ENCODE measurements around the gene HDAC4.

The HDAC4 gene

DNA sequence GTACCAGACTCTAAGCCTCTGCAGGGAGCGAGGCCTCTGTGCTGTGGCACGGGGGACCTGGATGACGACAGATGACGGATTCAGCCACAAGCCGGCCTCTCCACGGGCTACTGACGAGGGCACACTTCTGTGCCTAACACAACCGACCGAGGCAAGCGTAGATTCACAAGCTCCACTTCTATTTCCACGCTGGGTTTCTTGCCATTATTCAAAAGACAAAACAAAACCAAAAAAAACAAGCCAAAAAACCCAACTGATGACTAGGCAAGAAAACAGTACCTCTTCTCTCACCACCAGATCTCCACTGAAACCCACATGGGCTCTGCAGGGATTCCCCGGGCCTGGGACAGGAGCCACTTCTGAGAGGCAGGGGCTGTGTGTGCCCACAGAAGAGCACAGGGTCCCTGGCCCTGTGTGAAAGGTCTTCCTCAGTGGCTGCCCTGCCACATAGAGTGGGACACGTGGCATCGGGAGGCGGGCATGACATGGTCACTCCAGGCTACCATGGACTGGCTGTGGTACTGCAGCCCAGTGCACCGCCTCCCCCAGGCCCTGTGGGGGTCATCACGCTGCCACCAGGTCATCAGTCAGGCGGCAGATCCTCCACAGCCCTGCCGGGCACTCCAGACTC is 254.7 kb downstream of the HDAC4 start:
- no peak for DNase-seq

DNA sequence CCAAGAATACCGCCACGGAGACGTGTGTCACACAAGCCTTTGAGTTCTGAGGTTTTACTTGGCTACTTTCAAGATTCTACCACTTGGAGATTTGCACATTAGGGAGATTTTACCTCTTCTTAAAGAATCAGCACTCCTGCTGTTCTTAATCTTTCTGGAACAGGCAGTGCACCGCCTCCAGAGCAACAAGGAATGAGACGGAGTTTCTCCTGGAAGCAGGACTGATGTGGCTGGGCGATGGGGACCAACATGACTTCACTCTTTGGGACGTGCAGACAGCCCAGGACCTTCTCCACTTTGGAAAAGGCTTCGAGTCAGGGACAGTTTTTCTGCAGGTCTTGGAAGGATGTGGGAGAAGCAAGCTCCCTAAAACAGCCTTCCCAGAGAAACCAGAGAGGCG is 255.2 kb downstream of the HDAC4 start:
- DNase-seq, result no peak

DNA sequence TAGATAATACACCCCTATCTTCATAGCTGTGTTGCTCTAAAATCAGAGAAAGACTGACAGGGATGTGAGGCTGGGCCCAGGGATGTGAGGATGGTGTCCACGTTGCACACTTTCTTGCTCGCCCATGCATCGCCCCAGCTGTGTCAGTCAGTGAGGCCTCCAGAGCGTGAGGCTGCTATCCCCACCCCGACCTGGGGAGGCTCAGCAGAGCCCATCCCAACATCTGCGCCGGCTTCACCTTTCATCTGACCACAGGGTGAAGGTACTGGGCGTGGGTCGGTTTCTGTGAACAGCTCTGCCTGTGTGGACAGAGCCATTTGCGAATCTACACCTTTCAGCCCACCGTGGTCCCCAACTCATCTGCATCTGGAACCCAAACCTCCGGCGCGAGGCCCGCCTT is 255.7 kb downstream of the HDAC4 start:
- DNase-seq, result no peak

DNA sequence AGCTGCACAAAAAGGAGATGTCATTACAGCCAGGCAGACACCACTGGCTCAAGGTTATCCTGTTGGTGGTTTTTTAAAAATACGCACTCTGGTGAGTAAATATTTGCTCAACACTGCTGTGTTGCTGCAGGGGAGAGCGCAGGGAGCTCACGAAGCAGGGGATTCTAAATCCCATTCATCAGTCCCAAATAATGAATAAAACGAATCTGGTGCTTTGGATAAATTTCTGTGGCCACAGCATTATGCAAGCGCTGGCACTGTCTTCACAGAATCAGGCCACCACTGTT is 256.2 kb downstream of the HDAC4 start:
- DNase-seq, result no peak

DNA sequence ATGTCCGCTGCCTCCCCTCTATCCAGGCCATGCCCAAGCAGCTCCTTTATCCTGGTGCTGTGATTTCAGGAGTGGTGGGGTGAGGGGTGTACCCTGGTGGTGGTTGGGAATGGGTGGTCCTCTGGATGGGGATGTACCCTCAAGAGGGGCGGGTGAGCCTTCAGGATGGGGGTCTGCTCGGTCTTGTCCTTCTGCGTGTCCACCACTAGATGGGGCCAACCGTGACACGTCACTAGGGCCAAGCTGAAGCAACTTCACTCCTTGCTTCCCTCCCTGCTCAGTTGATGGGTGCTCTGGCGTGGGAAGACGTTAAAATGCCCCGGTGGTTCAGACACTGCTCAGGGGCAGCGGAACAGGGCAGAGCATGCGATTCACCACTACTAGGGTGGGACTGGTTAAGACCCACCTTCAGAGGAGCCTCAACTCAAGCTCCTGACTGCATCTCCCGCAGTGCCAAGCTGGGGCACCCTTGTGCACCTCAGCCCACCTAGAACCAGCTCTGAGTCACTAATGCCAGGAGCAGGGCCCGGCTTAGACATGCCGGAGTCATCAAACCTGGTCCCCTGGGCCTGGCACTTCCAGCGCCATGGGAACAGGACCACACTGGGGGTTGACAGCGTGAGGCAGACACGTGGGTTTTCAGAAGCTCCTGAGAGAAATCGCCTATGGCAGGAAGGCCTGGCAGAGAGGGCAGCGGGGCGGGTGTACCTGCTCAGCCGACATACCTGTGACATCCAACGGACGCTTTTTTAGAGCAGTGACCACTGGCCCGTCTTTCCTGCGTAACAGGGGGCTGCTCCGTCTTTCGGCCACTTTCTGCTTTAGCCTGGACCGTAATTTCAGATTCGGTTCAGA is 256.7 kb downstream of the HDAC4 start:
- DNase-seq, result peak; percentile 58

DNA sequence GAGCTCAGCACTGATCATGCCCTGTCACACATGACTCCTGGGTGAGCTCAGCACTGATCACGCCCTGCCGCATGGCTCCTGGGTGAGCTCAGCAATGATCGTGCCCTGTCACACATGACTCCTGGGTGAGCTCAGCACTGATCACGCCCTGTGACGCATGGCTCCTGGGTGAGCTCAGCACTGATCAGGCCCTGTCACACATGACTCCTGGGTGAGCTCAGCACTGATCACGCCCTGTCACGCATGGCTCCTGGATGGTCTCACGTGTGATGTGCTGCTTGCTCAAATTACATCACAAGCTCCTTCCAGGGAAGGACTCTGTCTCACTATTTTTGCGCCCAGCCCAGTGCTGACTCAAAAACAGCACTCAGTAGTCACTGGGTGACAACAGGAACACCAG is 258.0 kb downstream of the HDAC4 start:
- DNase-seq, result peak; percentile 11

DNA sequence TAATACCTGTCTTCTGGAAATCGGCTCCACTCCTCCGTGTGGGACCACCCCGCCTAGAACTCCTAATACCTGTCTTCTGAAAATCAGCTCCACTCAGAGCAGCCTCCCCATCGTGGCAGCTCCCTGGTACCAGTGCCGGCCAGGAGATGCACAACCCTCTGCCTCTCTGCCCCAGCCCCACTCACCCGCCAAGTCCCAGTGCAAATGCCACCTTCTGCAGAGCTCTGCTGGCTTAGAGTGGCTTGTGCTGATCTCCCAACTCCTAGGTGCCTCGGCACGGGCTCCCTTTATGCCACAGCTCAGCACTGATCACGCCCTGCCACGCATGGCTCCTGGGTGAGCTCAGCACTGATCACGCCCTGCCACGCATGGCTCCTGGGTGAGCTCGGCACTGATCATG is 258.5 kb downstream of the HDAC4 start:
- no peak for DNase-seq

DNA sequence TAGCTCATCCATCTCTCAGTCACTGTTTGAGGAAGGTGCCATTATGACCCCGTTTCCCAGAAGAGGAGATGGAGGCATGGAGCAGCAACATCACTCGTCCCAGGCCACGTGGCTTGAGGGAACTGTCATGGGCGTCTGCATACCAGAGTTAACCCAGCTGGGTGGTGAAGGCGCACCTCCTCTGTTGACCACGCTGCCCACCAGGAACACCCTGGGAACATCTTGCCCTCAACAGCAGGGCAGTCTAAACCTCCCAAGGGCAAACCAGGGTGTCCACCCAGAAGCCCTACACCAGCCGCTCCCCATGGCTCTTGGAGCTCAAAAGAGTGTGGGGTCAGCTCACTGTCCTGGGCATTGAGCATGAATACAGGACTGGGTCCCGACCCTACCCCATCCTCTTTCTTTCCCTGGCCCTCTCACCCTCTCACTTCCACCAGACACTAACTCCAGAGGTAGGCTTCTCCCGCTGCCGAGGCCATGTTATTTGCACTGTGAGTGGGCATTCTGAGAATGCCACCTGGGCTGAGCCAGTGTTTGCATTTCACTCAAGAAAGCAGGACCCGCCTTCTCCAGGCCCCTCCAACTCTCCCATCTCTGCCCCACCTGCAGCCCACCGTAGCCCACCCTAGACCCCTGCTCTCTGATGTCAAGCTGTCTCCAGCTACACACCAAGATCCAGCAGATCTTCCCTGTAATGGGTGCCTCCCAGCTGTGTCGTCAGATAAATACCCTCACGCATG is 259.6 kb downstream of the HDAC4 start:
- DNase-seq, result no peak

DNA sequence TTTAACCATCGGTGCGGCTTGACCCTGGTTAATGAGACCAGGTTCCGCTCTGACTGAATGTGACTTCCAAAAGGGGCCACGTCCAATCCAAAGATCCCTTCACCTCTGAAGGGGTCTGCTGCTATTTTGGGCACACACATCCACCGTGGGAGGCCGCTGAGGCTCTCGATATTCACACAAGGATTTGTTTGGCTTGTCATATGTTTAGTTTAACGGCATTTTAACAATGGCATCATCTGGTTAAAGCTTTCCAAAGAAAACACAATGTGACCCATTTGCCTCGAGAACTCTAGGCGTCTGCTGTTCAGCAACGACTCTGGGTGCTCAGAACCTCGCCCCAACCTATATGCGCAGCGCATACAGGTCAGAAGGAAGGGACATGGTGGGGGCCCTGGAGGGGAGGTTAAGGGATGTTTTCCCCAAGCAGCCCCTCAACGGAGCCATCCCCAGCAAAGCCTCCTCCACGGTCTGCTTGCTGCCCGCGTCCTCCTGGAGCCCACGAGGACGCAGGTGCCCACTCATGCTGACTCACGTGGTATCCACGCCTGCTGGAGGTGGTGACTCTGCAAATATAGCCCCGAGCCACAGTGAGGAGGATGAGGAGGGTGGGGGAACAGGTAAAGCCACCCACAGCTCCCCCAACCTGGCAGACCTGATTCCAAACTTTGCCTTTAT is 260.3 kb downstream of the HDAC4 start:
- no peak for DNase-seq

DNA sequence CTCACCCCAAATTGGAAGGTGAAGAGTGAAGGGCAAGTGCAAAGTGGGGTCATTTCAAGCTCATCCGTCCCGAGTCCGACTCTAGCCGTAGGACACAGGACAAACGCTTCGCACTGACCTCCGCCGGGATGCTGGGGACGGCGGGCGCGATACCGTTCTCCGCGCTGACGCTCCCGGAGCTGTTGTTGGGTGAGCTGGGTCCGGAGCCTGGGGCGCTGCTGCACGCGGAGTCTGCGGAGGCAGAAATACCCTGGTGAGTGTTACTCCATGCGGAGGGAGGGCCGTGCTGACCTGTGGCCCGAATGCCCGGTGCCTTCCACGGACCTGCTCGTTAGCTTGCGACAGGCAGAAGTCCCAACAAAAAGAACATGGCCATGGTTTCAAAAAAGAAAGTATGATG is 261.3 kb downstream of the HDAC4 start:
- DNase-seq, result no peak

DNA sequence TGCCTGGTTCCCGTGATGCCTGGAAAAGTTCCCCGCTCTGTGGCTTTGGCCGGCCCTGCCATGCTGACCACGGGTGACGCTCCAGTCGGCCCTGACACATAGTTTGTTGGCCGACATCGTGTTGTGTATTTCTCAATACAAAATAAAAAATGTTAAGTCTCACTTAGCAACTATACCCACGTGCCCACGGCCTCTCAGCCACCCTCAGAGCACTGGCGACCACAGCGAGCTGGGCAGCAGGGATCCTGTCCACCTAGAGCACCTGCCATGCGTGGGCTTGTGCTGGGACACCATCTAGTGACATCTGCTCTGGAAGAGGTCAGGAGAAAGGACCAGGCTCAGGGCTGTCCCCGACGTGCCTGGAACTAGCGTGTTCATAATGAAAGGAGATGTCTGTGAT is 261.7 kb downstream of the HDAC4 start:
- no peak for DNase-seq

DNA sequence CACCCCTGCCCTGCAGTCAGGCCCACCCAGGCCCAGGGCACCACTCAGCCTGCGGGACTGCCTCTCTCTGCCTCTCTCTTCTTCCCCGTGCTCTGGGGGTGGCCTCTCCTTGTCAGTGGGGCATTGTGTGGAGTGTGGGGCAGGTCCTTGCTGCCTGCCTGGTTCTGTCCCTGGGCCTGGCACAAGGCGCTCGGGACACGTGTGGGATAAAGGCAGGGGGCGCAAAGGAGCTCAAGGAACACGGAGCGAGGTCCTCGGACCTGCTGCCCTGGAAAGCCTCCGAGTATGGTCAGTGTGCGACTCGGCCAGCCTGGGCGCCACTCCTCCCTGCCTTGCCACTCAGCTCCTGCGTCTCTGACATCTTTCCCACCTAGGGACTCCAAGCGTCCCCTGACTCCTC is 262.2 kb downstream of the HDAC4 start:
- DNase-seq, result no peak

DNA sequence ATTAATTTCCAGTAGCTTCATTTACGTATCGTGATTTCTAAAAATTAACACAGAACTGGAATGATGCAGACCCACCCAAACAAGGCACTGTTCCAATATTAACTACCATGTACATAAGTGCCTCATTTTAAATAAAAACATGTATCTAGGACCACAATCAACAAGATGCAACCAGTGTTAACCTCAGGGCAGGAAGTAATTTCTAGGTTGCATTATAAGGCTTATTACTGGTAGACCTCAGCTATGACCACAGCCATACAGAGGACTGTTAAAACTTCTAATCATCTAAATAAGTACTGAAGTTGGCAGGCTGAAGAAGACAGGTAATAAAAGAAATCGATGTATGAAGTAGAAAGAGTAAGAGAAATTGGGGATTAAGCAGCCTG is 262.9 kb downstream of the HDAC4 start:
- DNase-seq, result no peak

DNA sequence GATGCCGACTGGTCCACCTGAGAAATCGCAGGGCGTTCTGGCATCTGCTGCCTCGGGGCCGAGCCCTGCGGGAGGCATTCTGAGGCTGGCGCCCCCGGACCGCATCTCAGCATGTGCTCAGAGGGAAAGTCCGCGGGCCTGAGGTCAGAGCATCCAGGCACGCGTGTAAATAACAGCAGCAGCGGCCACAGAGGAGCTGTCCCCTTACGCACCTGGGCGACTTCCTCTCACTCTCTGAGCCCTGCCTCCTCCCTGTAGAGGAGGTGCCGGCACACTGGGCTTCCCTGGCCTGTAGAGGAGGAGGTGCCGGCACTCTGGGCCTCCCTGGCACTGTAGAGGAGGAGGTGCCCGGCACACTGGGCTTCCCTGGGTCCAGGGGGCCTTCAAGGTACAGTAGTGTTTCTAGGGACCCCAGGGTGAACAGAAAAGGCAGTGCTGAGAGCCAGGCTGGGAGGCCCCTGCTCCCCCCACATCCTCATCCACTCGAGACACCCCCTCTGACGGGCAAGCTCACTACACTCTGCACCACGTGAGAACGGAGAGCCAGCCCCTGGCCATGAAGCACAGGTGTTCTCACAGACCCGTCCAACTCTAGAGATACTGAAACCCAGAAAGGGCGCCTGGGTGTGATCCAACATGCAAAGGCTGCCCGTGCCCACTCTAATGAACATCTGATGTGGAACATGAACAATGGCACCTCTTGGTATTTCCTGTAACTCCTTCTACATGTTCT is 263.5 kb downstream of the HDAC4 start:
- DNase-seq, result no peak

DNA sequence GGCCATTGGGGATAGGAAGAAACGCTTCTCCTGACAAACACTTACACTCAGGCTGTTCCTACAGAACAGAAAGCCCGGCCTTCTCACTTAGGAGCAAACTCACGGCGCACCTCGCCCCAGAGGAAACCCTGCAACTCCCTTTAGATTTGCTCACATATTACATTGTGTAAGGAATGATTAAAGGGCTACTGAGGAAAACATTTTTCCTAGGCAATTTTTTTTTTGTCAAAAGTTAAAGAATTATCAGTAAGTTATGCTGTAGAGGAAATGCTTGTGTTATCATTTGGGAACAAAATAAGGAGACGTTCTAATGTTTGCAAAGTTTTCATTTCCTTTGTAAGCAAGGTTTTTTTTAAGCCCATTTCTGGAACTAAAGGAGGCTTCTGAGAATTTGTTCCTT is 264.1 kb downstream of the HDAC4 start:
- DNase-seq, result no peak

DNA sequence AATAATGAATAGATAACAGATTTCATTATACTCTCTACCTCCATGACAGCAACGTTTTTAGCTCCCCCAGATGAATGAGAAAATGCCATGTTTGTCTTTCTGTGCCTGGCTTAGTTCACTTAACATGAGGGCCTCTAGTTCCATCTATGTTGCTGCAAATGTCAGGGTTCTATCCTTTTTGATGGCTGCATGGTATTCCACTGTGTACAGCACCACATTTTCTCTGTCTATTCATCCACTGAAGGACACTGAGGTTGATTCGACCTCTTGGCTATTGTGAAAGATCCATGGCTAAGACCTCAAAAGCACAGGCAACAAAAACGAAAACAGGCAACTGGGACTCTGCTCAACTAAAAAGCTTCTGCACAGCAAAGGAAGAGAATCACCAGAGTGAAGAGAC is 264.6 kb downstream of the HDAC4 start:
- DNase-seq, result no peak

DNA sequence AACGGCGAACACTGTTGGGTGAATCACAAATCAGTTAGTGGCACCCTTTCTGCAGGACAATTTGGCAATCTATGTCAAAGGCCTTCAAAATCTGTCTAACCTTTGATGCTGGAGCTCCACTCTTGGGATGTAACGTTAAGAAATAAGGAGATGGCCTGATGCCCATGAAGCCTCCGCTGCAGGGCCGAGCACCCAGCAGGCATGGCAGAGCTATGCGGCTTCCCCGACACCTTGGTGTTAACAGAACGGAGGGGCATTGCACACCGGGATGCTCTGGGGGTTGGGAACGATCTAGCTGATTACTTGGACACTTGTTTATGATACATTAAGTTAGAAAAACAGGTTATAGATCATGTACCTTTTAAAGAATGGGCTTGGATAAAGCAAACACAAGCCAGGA is 265.3 kb downstream of the HDAC4 start:
- no peak for DNase-seq

DNA sequence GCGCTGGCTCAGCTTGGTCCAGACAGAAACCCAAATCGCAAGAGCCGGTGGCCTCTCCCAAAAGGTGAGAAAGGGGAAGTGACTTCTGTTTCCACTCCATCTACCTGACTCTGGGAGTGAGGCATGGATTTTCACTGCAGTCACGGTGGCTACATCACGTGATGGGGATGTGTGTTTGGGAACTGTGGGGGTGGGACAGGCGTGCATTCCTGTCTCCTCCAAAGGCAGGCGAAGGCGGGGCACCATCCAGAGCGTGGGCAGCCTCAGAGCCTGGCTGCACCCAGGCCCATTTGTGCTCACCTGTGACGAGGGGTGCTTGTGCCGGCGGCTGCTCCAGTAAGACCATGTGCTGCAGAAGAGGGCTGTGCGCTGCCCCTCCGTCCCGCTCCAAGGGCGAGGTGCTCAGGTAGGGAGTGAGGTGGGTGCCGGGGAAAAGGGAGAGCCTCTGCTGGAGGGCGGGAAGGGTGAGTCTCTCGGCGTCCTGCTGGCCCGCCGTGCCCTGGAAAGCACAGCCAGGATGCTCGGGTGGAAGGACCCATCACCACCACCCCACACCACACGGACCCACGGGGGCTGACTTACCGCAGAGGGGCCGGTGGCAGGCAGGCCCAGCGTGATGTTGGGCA is 266.8 kb downstream of the HDAC4 start:
- no peak for DNase-seq

DNA sequence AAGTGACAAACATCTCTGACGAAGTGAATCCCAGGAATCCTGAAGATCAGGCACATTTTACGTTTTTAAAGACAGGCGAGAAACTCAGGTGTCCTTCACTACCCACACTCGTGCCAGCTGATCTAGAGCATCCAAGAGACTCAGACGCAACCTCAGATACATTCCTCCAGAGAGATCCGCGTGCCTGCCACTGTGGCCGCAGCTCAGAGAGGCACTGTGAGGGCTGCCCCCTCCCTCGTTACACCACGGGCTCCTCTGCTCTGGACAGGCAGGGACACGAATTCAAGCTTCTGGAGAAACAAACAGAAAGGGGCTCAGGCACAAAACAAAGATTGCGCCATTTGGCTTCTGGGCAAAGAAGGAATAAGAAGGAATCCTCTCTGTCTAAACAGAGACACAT is 268.0 kb downstream of the HDAC4 start:
- no peak for DNase-seq

DNA sequence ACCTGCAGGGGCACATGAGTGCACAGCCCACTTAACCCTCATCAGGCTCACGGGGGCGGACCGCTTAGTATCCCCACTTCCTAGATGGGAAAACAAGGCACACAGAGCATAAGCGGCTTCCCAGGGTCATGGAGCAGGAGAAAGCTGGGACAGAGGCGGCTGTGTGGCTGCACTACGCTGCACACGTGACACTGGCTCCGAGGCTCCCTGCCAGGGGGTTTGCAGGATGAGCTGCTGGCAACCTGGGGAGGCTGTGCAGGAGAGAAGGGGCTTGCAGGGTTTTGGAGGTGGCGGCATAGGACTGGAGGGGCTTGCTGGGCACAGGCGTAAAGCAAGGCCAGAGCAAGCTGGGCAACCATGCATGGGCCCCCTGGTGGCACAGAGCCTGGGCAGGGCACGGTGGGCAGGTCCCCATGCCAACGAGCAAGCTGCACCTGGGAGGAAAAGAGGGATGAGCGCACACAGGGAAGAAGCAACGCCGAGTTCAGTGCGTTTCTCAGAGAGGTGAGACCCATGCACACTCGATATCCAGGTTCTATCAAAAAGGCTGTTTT is 268.6 kb downstream of the HDAC4 start:
- no peak for DNase-seq

DNA sequence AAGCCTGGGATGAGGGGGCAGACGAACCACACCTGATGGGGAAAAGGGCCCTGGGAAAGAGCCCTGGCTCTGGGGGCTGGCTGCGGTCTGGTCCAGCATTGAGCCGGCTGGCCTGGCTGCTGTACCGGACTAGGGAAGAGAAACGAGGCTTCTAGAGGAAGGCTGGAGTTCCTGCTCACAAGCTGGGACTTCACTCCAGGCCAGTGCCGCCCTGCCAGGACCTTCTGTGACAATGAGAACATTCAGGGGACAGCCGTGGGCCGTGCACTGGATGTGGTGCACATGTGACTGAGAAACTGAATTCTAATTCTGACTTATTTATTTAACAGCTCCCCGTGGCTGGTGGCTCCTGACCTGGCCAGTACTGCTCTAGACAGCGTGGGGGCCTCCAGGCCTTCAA is 269.3 kb downstream of the HDAC4 start:
- DNase-seq, result no peak

DNA sequence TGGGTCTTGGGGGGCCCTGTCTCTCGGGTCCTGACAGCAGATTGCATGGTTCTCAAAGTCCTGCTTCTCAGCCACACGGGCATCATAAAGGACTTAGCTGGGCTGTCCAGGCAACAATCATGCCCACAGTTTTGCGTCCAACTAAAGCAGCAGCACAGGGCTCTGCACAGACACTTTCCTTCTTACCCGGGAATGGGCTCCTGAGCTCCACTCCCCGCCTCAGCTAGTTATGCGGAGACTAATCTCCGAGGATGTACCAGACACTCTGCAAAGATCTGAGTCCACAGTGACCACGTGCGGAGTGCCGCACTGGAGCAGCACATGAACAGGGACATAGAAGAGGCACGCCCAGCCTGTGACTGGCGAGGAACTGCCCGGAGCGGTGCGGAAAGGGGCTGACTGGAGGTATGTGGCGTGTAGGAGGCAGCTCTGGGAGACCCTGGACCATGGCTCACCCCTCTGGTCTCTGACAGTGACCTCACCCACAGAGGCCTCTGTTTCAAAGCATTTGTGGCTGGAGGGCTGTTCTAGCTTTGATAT is 270.0 kb downstream of the HDAC4 start:
- no peak for DNase-seq
